MCF 10A (cell line): ENCODE results near the gene CAMKMT. TPM values are rescaled to one million over a fixed set of nuclear protein-coding genes. Genes with fewer than 3 reads are reported as not detected.

ENCODE experiments used
- BruUV-seq: library from RNA; stranded (reverse); fragments of 400-500 nt; replicated peaks from 2 replicates; lab custom pipeline; 2021; lab: Mats Ljungman, UMichigan
- CTCF ChIA-PET: fragments of 300-600 bp; sonication (Branson Sonifier 250); formaldehyde crosslinking; extraction: SDS; loops from one replicate; lab custom pipeline; 2021; ENCODE audit warnings: antibody characterized with exemption, inconsistent platforms; lab: Yijun Ruan, JAX
- POLR2A ChIA-PET: fragments of 300-600, 350-650 bp; sonication (Branson Sonifier 250); formaldehyde crosslinking; extraction: SDS; loops from one replicate; lab custom pipeline; 2020; ENCODE audit warnings: antibody characterized with exemption, inconsistent platforms; lab: Yijun Ruan, JAX
- DNase-seq: peaks from one replicate; pipeline ENCODE4 v3.0.0-alpha.2; 2018; ENCODE audit not compliant: unreplicated experiment
- H3K27ac Mint-ChIP-seq: one replicate; pipeline ENCODE4 v1.8.0; 2022; ENCODE audit warnings: mild to moderate bottlenecking, low read depth, mixed read lengths; ENCODE audit not compliant: unreplicated experiment
- H3K27me3 Mint-ChIP-seq: one replicate; pipeline ENCODE4 v1.8.0; 2022; ENCODE audit warnings: mixed read lengths; ENCODE audit not compliant: insufficient read depth, unreplicated experiment
- H3K36me3 Mint-ChIP-seq: one replicate; pipeline ENCODE4 v1.8.0; 2022; ENCODE audit warnings: mild to moderate bottlenecking, moderate library complexity, mixed read lengths; ENCODE audit not compliant: insufficient read depth, unreplicated experiment
- H3K4me1 Mint-ChIP-seq: one replicate; pipeline ENCODE4 v1.8.0; 2022; ENCODE audit warnings: mixed read lengths; ENCODE audit not compliant: insufficient read depth, unreplicated experiment
- H3K4me3 Mint-ChIP-seq: one replicate; pipeline ENCODE4 v1.8.0; 2022; ENCODE audit warnings: mild to moderate bottlenecking, moderate library complexity, mixed read lengths; ENCODE audit not compliant: unreplicated experiment
- H3K9me3 Mint-ChIP-seq: one replicate; pipeline ENCODE4 v1.8.0; 2022; ENCODE audit warnings: mixed read lengths; ENCODE audit not compliant: unreplicated experiment
- CTCF ChIP-seq: fragments of 200-600 bp; IDR thresholded peaks from one replicate; pipeline ENCODE4 v1.8.0; 2022; ENCODE audit warnings: antibody characterized with exemption, mild to moderate bottlenecking; ENCODE audit not compliant: unreplicated experiment
- intact Hi-C: fragments of 100-400 bp; cut with micrococcal nuclease; formaldehyde crosslinking; loops from 2 replicates; pipeline ENCODE4 v1.14.1; 2022
- total RNA-seq: library from RNA; stranded (reverse); gene quantifications from 2 replicates; pipeline ENCODE4 v1.2.3, GENCODE V29; 2022

The CAMKMT gene
- total RNA-seq, 1 experiment from 2014 or later: 9.9 TPM

GRCh38 chr2:44707945-44708660, 346.4 kb downstream of the CAMKMT start:
- Mint-ChIP-seq H3K4me3 (no peak overlapping the region), H3K27ac (no peak overlapping the region), H3K36me3 (no peaks in the 10 kb centered on the region), H3K4me1 (peaks cover 8% of the 10 kb centered on the region), H3K9me3 (no peaks in the 10 kb centered on the region), H3K27me3 (no peaks in the 10 kb centered on the region)
- POLR2A ChIA-PET: interaction anchor here (0.7 to 1.9 kb wide), 5 partner anchors 8 to 199 kb away, joined by 3 to 8 read pairs (median 5); no protein-coding TSS in a partner anchor
- CTCF ChIA-PET: interaction anchor here (0.6 to 4.0 kb wide), 8 partner anchors 8 to 247 kb away, joined by 3 to 30 read pairs (median 6); no protein-coding TSS in a partner anchor
- BruUV-seq: no TSS peak
- DNase-seq: peak; percentile 30
- TF ChIP-seq CTCF: no peak
- intact Hi-C loops: no loop called here

GRCh38 chr2:44708661-44709000, 346.9 kb downstream of the CAMKMT start:
- CTCF ChIA-PET: interaction anchor here (0.8 to 4.0 kb wide), 7 partner anchors 9 to 246 kb away, joined by 3 to 30 read pairs (median 6); no protein-coding TSS in a partner anchor
- H3K27me3 Mint-ChIP-seq: no peaks in the 10 kb centered on the region
- H3K27ac Mint-ChIP-seq: no peak overlapping the region
- H3K36me3 Mint-ChIP-seq: no peaks in the 10 kb centered on the region
- POLR2A ChIA-PET: interaction anchor here (0.7 to 1.9 kb wide), 5 partner anchors 9 to 200 kb away, joined by 3 to 8 read pairs (median 5); no protein-coding TSS in a partner anchor
- intact Hi-C loops: no loop called here
- H3K4me3 Mint-ChIP-seq: no peak overlapping the region
- no TSS peak for BruUV-seq
- no peaks in the 10 kb centered on the region for H3K9me3 Mint-ChIP-seq
- TF ChIP-seq CTCF: no peak
- peaks cover 8% of the 10 kb centered on the region for H3K4me1 Mint-ChIP-seq
- no peak for DNase-seq

GRCh38 chr2:44713170-44713569, 351.4 kb downstream of the CAMKMT start:
- POLR2A ChIA-PET: no interaction called here
- CTCF ChIA-PET: interaction anchor here (0.8 to 5.8 kb wide), 2 partner anchors 233 to 242 kb away, joined by 4 to 76 read pairs; no protein-coding TSS in a partner anchor
- DNase-seq: peak; percentile 3
- no TSS peak for BruUV-seq
- no peak for TF ChIP-seq CTCF
- Mint-ChIP-seq H3K4me3 (no peak overlapping the region), H3K4me1 (peaks cover 6% of the 10 kb centered on the region), H3K36me3 (no peaks in the 10 kb centered on the region), H3K9me3 (no peaks in the 10 kb centered on the region), H3K27me3 (no peaks in the 10 kb centered on the region), H3K27ac (no peak overlapping the region)
- intact Hi-C loops: no loop called here

- Mint-ChIP-seq H3K4me3 (no peak overlapping the region), H3K27ac (no peak overlapping the region), H3K4me1 (no peaks in the 10 kb centered on the region), H3K9me3 (no peaks in the 10 kb centered on the region), H3K27me3 (no peaks in the 10 kb centered on the region), H3K36me3 (no peaks in the 10 kb centered on the region)
- DNase-seq: peak; percentile 52
- no TSS peak for BruUV-seq
- CTCF ChIA-PET: interaction anchor here (0.6 to 5.8 kb wide), 21 partner anchors 9 to 699 kb away, joined by 3 to 76 read pairs (median 4); no protein-coding TSS in a partner anchor
- intact Hi-C loops: loop anchor here (1.0 to 5.0 kb wide), 5 partner anchors 155 to 673 kb away; no protein-coding TSS in a partner anchor
- POLR2A ChIA-PET: interaction anchor here (0.7 kb wide), 1 partner anchor 9 kb away, joined by 3 read pairs; no protein-coding TSS in a partner anchor
- peak; percentile 60 for TF ChIP-seq CTCF
These were observed 353.9 kb downstream of the CAMKMT start for GRCh38 chr2:44715671-44716081.
